ENCODE data around the gene PCNX2. TPM values are rescaled to one million over a fixed set of nuclear protein-coding genes. Genes with fewer than 3 reads are reported as not detected.

The PCNX2 gene
- total and polyA plus RNA-seq, 10 of the 15 experiments (the other 5 are each of a cell fraction or from before 2014, with no cell fraction given) = 2.1 to 16.4 (median 8.1) TPM

DNA sequence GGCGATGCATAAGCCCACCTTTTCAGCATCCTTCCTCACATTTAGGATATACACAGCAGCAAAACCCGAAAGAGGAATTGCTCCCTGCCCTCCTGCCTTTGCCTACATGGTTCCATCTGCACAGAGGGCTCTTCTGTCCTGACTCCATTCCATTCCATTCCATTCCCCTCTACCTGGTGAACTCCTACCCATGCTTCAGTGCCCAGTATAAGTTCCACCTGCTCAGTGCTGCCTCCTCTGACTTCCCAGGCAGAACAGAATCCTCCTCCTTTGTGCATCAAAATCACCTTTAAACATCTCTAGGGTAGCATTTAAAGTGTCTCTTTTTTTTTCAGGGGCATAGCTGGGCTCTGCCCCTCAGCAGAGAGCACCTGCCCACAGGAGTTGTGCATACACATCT, 112.9 kb downstream of the PCNX2 start:
- ChIA-PET CTCF (no interaction called here), POLR2A (no interaction called here), RAD21 (ENCODE audit: unreplicated experiment) (no interaction called here), SMC1A (ENCODE audit: uncharacterized antibody, unreplicated experiment) (no interaction called here)
- no peaks in the 10 kb centered on the region for H3K27me3 ChIP-seq (replicated peaks in 1 of 2; ENCODE audit: control insufficient read depth in 2 of 2, insufficient read depth in 2 of 2, low read length in 1 of 2)
- BruUV-seq (replicated peaks) = no TSS peak
- no peak overlapping the region for H3K27ac ChIP-seq (ENCODE audit: control insufficient read depth, insufficient read depth)
- no peak for FAIRE-seq
- DNase-seq (ENCODE audit: low read depth, low spot score) = no peak
- in situ Hi-C loops (cut with MboI) (no loop called here), intact Hi-C loops (cut with micrococcal nuclease; ENCODE audit: unreplicated experiment) (no loop called here)
- H3K4me1 ChIP-seq (ENCODE audit: control insufficient read depth, insufficient read depth, low read length) = peaks cover 8% of the 10 kb centered on the region
- H3K4me3 ChIP-seq = no peak overlapping the region
- TF ChIP-seq POLR2A (IDR thresholded peaks at IDR 0.05; ENCODE audit: low read depth, low read length) (no peak), SUZ12 (IDR thresholded peaks at IDR 0.05; ENCODE audit: unreplicated experiment) (no peak), MYB (IDR thresholded peaks at IDR 0.05; ENCODE audit: borderline replicate concordance, low read depth, low read length) (no peak), PAX8 (IDR thresholded peaks at IDR 0.05) (no peak), NR2C2 (IDR thresholded peaks at IDR 0.05; ENCODE audit: borderline replicate concordance, control insufficient read depth, insufficient read length, low read depth) (no peak), WRNIP1 (IDR thresholded peaks at IDR 0.05; ENCODE audit: borderline replicate concordance, low read depth, low read length) (no peak), HDAC2 (IDR thresholded peaks at IDR 0.05) (no peak), ZNF207 (IDR thresholded peaks at IDR 0.05; ENCODE audit: borderline replicate concordance) (no peak), ZNF384 (IDR thresholded peaks at IDR 0.05; ENCODE audit: borderline replicate concordance, low read depth, low read length) (no peak), ZNF274 (IDR thresholded peaks at IDR 0.05; ENCODE audit: insufficient read depth, insufficient read length) (no peak), TCF3 (IDR thresholded peaks at IDR 0.05; ENCODE audit: borderline replicate concordance, insufficient read depth, low read depth, low read length) (no peak), EGR1 (IDR thresholded peaks at IDR 0.05; ENCODE audit: borderline replicate concordance in 1 of 2, low read depth in 2 of 2, low read length in 2 of 2) (no peak), TCF12 (IDR thresholded peaks at IDR 0.05; ENCODE audit: low read depth, low read length) (no peak)
- TF ChIP-seq, protein P1, sequence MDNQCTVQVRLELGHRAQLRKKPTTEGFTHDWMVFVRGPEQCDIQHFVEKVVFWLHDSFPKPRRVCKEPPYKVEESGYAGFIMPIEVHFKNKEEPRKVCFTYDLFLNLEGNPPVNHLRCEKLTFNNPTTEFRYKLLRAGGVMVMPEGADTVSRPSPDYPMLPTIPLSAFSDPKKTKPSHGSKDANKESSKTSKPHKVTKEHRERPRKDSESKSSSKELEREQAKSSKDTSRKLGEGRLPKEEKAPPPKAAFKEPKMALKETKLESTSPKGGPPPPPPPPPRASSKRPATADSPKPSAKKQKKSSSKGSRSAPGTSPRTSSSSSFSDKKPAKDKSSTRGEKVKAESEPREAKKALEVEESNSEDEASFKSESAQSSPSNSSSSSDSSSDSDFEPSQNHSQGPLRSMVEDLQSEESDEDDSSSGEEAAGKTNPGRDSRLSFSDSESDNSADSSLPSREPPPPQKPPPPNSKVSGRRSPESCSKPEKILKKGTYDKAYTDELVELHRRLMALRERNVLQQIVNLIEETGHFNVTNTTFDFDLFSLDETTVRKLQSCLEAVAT (IDR thresholded peaks at IDR 0.05) = no peak
- H3K4me2 ChIP-seq (ENCODE audit: control insufficient read depth, insufficient read depth) = no peak overlapping the region
- 50% methylated on average over 2 of the region's 2 CpGs for WGBS (ENCODE audit: insufficient coverage, insufficient replicate concordance, low lambda C conversion rate, missing lambda C conversion rate)
- no peak overlapping the region for H2AFZ ChIP-seq (ENCODE audit: control insufficient read depth, low read depth, low read length)
- H3K79me2 ChIP-seq (ENCODE audit: control insufficient read depth, insufficient read depth, low read length) = no peaks in the 10 kb centered on the region
- peaks cover 13% of the 10 kb centered on the region for H3K9me3 ChIP-seq (replicated peaks; ENCODE audit: control insufficient read depth, insufficient read depth, low read length)
- ATAC-seq = no peak
- H3K9ac ChIP-seq (ENCODE audit: control insufficient read depth, insufficient read depth, low read length) = no peak overlapping the region
- no peaks in the 10 kb centered on the region for H3K36me3 ChIP-seq (ENCODE audit: control insufficient read depth in 2 of 2, insufficient read depth in 2 of 2, low read length in 1 of 2)
- H4K20me1 ChIP-seq (ENCODE audit: control insufficient read depth, insufficient read depth) = no peaks in the 10 kb centered on the region

Measured in GM12878 (cell line).